Lower leg skin (tissue), 3 donors: Measurements from ENCODE around the gene ANKRD13C.

Experiments
- CTCF ChIP-seq, 3 donors: fragments of 450-650 bp; IDR thresholded peaks; one replicate each; pipeline ENCODE4 v1.5.1; 2016; ENCODE audit warnings: antibody characterized with exemption in 3 of 3, mild to moderate bottlenecking in 3 of 3, moderate library complexity in 2 of 3
- POLR2A ChIP-seq, 2 donors: fragments of 450-650 bp; IDR thresholded peaks; one replicate each; pipeline ENCODE4 v1.6.1; 2016 to 2017; ENCODE audit warnings: antibody characterized with exemption in 2 of 2, mild to moderate bottlenecking in 1 of 2, moderate library complexity in 1 of 2

GRCh38 chr1:70284366-70284765, 70.2 kb downstream of the ANKRD13C start:
- no peak for TF ChIP-seq CTCF (IDR thresholded peaks at IDR 0.05)
- no peak for TF ChIP-seq POLR2A (IDR thresholded peaks at IDR 0.05)
